IMR-90 (cell line): ENCODE measurements around the gene DMD. TPM values are rescaled to one million over a fixed set of nuclear protein-coding genes. Genes with fewer than 3 reads are reported as not detected.

Experiments used
- ATAC-seq: fragments of 200-7000 bp; cut with Tn5 transposase; 2 replicates; pipeline ENCODE4 v1.9.1; 2020; ENCODE audit warnings: low read depth, mild to moderate bottlenecking, moderate library complexity
- BruUV-seq: library from RNA; stranded (reverse); fragments of 400-500 nt; replicated peaks from 2 replicates; lab custom pipeline; 2021; lab: Mats Ljungman, UMichigan
- CTCF ChIA-PET: fragments of 300-600 bp; formaldehyde crosslinking; extraction: SDS; loops from one replicate; lab custom pipeline; 2021; ENCODE audit warnings: antibody characterized with exemption; lab: Yijun Ruan, JAX
- POLR2A ChIA-PET: fragments of 300-600 bp; sonication (Branson Sonifier 250); formaldehyde crosslinking; loops from one replicate; lab custom pipeline; 2022; ENCODE audit warnings: antibody characterized with exemption; ENCODE audit not compliant: unreplicated experiment; lab: Charles Lee
- DNase-seq: peaks from one replicate; pipeline ENCODE4 v3.0.0; 2013
- H2AFZ ChIP-seq: replicated peaks from 2 replicates; pipeline ENCODE3; 2013; ENCODE audit warnings: low read length, mild to moderate bottlenecking; ENCODE audit not compliant: poor library complexity
- H2AK5ac ChIP-seq: 2 replicates; pipeline ENCODE4 v1.6.1; 2013; ENCODE audit warnings: low read depth, low read length, inconsistent platforms
- H2AK9ac ChIP-seq: replicated peaks from 2 replicates; pipeline ENCODE3; 2013; ENCODE audit warnings: mild to moderate bottlenecking, low read depth, low read length, moderate library complexity; ENCODE audit not compliant: poor library complexity
- H2BK120ac ChIP-seq: 2 replicates; pipeline ENCODE4 v1.6.1; 2013; ENCODE audit warnings: low read depth, low read length, inconsistent platforms
- H2BK15ac ChIP-seq: 3 replicates; pipeline ENCODE4 v1.6.1; 2013; ENCODE audit warnings: low read depth, low read length, inconsistent platforms
- H2BK20ac ChIP-seq: 2 replicates; pipeline ENCODE4 v1.6.1; 2013; ENCODE audit warnings: low read depth, mild to moderate bottlenecking, inconsistent platforms, low read length, moderate library complexity
- H2BK5ac ChIP-seq: 2 replicates; pipeline ENCODE4 v1.6.1; 2013; ENCODE audit warnings: mild to moderate bottlenecking, low read depth, low read length, inconsistent platforms; ENCODE audit not compliant: poor library complexity, severe bottlenecking
- H3K14ac ChIP-seq: replicated peaks from 2 replicates; pipeline ENCODE4 v1.6.1; 2013; ENCODE audit warnings: low read depth, low read length, inconsistent platforms
- H3K18ac ChIP-seq: 2 replicates; pipeline ENCODE4 v1.6.1; 2013; ENCODE audit warnings: low read depth, low read length, control low read depth
- H3K23ac ChIP-seq: 2 replicates; pipeline ENCODE4 v1.6.1; 2013; ENCODE audit warnings: low read depth, low read length, inconsistent platforms
- H3K27ac ChIP-seq: 2 replicates; pipeline ENCODE4 v1.5.1; 2013; ENCODE audit warnings: mild to moderate bottlenecking, control low read depth, low read length; ENCODE audit not compliant: insufficient read depth
- H3K27me3 ChIP-seq: 2 replicates; pipeline ENCODE4 v1.6.1; 2013; ENCODE audit warnings: low read length; ENCODE audit not compliant: control insufficient read depth, insufficient read depth
- H3K36me3 ChIP-seq: 2 replicates; pipeline ENCODE4 v1.6.1; 2013; ENCODE audit warnings: low read length, mixed read lengths; ENCODE audit not compliant: control insufficient read depth, insufficient read depth
- H3K4ac ChIP-seq: 2 replicates; pipeline ENCODE4 v1.6.1; 2013; ENCODE audit warnings: low read depth, low read length, inconsistent platforms
- H3K4me1 ChIP-seq: 2 replicates; pipeline ENCODE4 v1.6.1; 2013; ENCODE audit warnings: low read length, mixed read lengths; ENCODE audit not compliant: control insufficient read depth, insufficient read depth
- H3K4me2 ChIP-seq: 2 replicates; pipeline ENCODE4 v1.6.1; 2013; ENCODE audit warnings: low read depth, mild to moderate bottlenecking, control low read depth, low read length, moderate library complexity
- H3K4me3 ChIP-seq: 2 replicates; pipeline ENCODE4 v1.5.1; 2013; ENCODE audit warnings: low read depth, mild to moderate bottlenecking, control low read depth, low read length, moderate library complexity; ENCODE audit not compliant: insufficient read depth
- H3K56ac ChIP-seq: 2 replicates; pipeline ENCODE4 v1.6.1; 2013; ENCODE audit warnings: low read length, inconsistent platforms; ENCODE audit not compliant: insufficient read depth; ENCODE audit errors: extremely low read depth
- H3K79me1 ChIP-seq, 2 experiments: 2 replicates each; pipeline ENCODE4 v1.6.1; 2013; ENCODE audit warnings: low read length in 2 of 2, inconsistent platforms in 1 of 2, low read depth in 1 of 2
- H3K9ac ChIP-seq: 2 replicates; pipeline ENCODE4 v1.6.1; 2013; ENCODE audit warnings: low read depth, low read length, control low read depth
- H3K9me1 ChIP-seq: 2 replicates; pipeline ENCODE4 v1.6.1; 2013; ENCODE audit warnings: low read length, inconsistent platforms; ENCODE audit not compliant: insufficient read depth
- H3K9me3 ChIP-seq: 2 replicates; pipeline ENCODE4 v1.6.1; 2013; ENCODE audit warnings: low read length; ENCODE audit not compliant: control insufficient read depth, insufficient read depth
- H4K20me1 ChIP-seq: 2 replicates; pipeline ENCODE4 v1.6.1; 2013; ENCODE audit warnings: low read length, inconsistent platforms; ENCODE audit not compliant: insufficient read depth
- H4K5ac ChIP-seq: 2 replicates; pipeline ENCODE4 v1.6.1; 2013; ENCODE audit warnings: mild to moderate bottlenecking, low read depth, low read length, control low read depth
- H4K8ac ChIP-seq, 2 experiments: 2 replicates each; pipeline ENCODE4 v1.6.1; 2013; ENCODE audit warnings: low read depth in 2 of 2, low read length in 2 of 2, control low read depth in 1 of 2, inconsistent platforms in 1 of 2
- H4K91ac ChIP-seq: 2 replicates; pipeline ENCODE4 v1.6.1; 2013; ENCODE audit warnings: low read depth, low read length, inconsistent platforms; ENCODE audit not compliant: insufficient read depth
- BHLHE40 ChIP-seq: fragments of 150-350 bp; IDR thresholded peaks from 2 replicates; pipeline ENCODE4 v1.6.1; 2016; ENCODE audit warnings: mild to moderate bottlenecking, low read depth, low read length
- CEBPB ChIP-seq: IDR thresholded peaks from 2 replicates; pipeline ENCODE4 v1.6.1; 2012; ENCODE audit warnings: low read depth, low read length, improper control_type of control experiment
- CHD1 ChIP-seq: IDR thresholded peaks from 2 replicates; pipeline ENCODE4 v1.6.1; 2012; ENCODE audit warnings: low read depth, low read length, improper control_type of control experiment
- FOS ChIP-seq: fragments of 150-350 bp; IDR thresholded peaks from 2 replicates; pipeline ENCODE4 v1.6.1; 2016; ENCODE audit warnings: low read depth, low read length
- MAZ ChIP-seq: IDR thresholded peaks from 2 replicates; pipeline ENCODE4 v1.6.1; 2012; ENCODE audit warnings: low read depth, mild to moderate bottlenecking, low read length, improper control_type of control experiment, moderate library complexity, borderline replicate concordance
- MXI1 ChIP-seq: IDR thresholded peaks from 2 replicates; pipeline ENCODE4 v1.6.1; 2012; ENCODE audit warnings: low read depth, mild to moderate bottlenecking, low read length, moderate library complexity, borderline replicate concordance
- NFE2L2 ChIP-seq: fragments of 150-350 bp; IDR thresholded peaks from 2 replicates; pipeline ENCODE4 v1.6.1; 2016; ENCODE audit warnings: low read depth, mild to moderate bottlenecking, low read length
- RAD21 ChIP-seq: IDR thresholded peaks from 2 replicates; pipeline ENCODE4 v1.6.1; 2012; ENCODE audit warnings: low read length, improper control_type of control experiment
- RCOR1 ChIP-seq: IDR thresholded peaks from 2 replicates; pipeline ENCODE4 v1.6.1; 2012; ENCODE audit warnings: mild to moderate bottlenecking, low read length, improper control_type of control experiment; ENCODE audit not compliant: insufficient replicate concordance
- RFX5 ChIP-seq: IDR thresholded peaks from 2 replicates; pipeline ENCODE4 v1.8.0; 2012; ENCODE audit warnings: low read depth, mild to moderate bottlenecking, low read length, moderate library complexity
- SMC3 ChIP-seq: fragments of 150-350 bp; IDR thresholded peaks from 2 replicates; pipeline ENCODE4 v1.6.1; 2016; ENCODE audit warnings: low read depth, mild to moderate bottlenecking, antibody characterized with exemption, low read length, moderate library complexity
- WGBS, 2 experiments: methylation state at CpG; one replicate each; pipeline versions ENCODE4 v1.1.5 to v1.1.7; 2013; ENCODE audit warnings: missing lambda C conversion rate in 2 of 2; ENCODE audit not compliant: insufficient read length in 1 of 2; ENCODE audit errors: extremely low coverage in 2 of 2; 5-methylcytosine and 5-hydroxymethylcytosine counted together
- dilution Hi-C: fragments of 300-500 bp; cut with HindIII; formaldehyde crosslinking; loops from one replicate; pipeline ENCODE4 v1.14.3; 2018; ENCODE audit warnings: low sequenced_read_pairs; ENCODE audit not compliant: unreplicated experiment
- in situ Hi-C: fragments of 300-500 bp; cut with MboI; formaldehyde crosslinking; loops from 3 replicates; pipeline ENCODE4 v1.14.3; 2019; ENCODE audit warnings: low sequenced_read_pairs, inconsistent platforms, mixed read lengths
- intact Hi-C: fragments of 100-400 bp; cut with micrococcal nuclease; formaldehyde crosslinking; loops from 2 replicates; pipeline ENCODE4 v1.10.0; 2022
- polyA plus RNA-seq, 3 experiments: library from polyadenylated mRNA; depleted of rRNA; stranded (reverse); fragments of >200 nt; gene quantifications; 2 replicates each; pipeline ENCODE4 v1.2.3, GENCODE V29; 2012; ENCODE audit warnings: low replicate concordance in 1 of 3
- total RNA-seq: library from RNA; depleted of rRNA; stranded (reverse); fragments of >200 nt; gene quantifications from 2 replicates; pipeline ENCODE4 v1.2.3, GENCODE V29; 2012
- TF ChIP-seq, protein P1 (sequence below): fragments of 150-350 bp; IDR thresholded peaks from 2 replicates; pipeline ENCODE4 v1.6.1; 2016; ENCODE audit warnings: low read depth, mild to moderate bottlenecking, low read length, moderate library complexity, borderline replicate concordance
- TF ChIP-seq, protein P2 (sequence below): fragments of 150-350 bp; IDR thresholded peaks from 2 replicates; pipeline ENCODE4 v1.6.1; 2017; ENCODE audit warnings: mild to moderate bottlenecking, antibody characterized with exemption, low read length, low read depth

Gene DMD
- total and polyA plus RNA-seq, 2 of the 4 experiments (the other 2 are of a cell fraction), result 6.6 to 11.8 TPM

- no peaks in the 10 kb centered on the region for H3K36me3 ChIP-seq
- no peak overlapping the region for H3K27ac ChIP-seq
- dilution Hi-C loops, result no loop called here
- no peak overlapping the region for H2BK5ac ChIP-seq
- no TSS peak for BruUV-seq
- H2AK5ac ChIP-seq, result no peak overlapping the region
- no peak overlapping the region for H2BK120ac ChIP-seq
- no peak overlapping the region for H3K18ac ChIP-seq
- H4K20me1 ChIP-seq, result no peaks in the 10 kb centered on the region
- H2BK20ac ChIP-seq, result no peak overlapping the region
- ChIA-PET POLR2A (no interaction called here), CTCF (no interaction called here)
- H4K8ac ChIP-seq, result no peak overlapping the region
- H2AK9ac ChIP-seq, result no peak overlapping the region
- H3K4me3 ChIP-seq, result no peak overlapping the region
- no peaks in the 10 kb centered on the region for H3K9me1 ChIP-seq
- DNase-seq (no peak), ATAC-seq (no peak)
- H3K27me3 ChIP-seq, result no peaks in the 10 kb centered on the region
- WGBS, 2 experiments, result 40% methylated on average over 2 of the region's 4 CpGs; no CpG with 5 or more reads in 1 of the 2 experiments
- no peak overlapping the region for H3K9ac ChIP-seq
- no peak overlapping the region for H4K91ac ChIP-seq
- H4K5ac ChIP-seq, result no peak overlapping the region
- H3K4ac ChIP-seq, result no peak overlapping the region
- H3K56ac ChIP-seq, result no peak overlapping the region
- no peak overlapping the region for H2AFZ ChIP-seq
- no peak overlapping the region for H3K23ac ChIP-seq
- TF ChIP-seq CEBPB, result no peak
- TF ChIP-seq, protein P1, sequence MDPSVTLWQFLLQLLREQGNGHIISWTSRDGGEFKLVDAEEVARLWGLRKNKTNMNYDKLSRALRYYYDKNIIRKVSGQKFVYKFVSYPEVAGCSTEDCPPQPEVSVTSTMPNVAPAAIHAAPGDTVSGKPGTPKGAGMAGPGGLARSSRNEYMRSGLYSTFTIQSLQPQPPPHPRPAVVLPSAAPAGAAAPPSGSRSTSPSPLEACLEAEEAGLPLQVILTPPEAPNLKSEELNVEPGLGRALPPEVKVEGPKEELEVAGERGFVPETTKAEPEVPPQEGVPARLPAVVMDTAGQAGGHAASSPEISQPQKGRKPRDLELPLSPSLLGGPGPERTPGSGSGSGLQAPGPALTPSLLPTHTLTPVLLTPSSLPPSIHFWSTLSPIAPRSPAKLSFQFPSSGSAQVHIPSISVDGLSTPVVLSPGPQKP, result no peak
- TF ChIP-seq CHD1, result no peak
- TF ChIP-seq, protein P2, sequence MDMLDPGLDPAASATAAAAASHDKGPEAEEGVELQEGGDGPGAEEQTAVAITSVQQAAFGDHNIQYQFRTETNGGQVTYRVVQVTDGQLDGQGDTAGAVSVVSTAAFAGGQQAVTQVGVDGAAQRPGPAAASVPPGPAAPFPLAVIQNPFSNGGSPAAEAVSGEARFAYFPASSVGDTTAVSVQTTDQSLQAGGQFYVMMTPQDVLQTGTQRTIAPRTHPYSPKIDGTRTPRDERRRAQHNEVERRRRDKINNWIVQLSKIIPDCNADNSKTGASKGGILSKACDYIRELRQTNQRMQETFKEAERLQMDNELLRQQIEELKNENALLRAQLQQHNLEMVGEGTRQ, result no peak
- TF ChIP-seq BHLHE40, result no peak
- TF ChIP-seq MAZ, result no peak
- no peak for TF ChIP-seq NFE2L2
- TF ChIP-seq RFX5, result no peak
- no peak for TF ChIP-seq RAD21
- no peak for TF ChIP-seq SMC3
- no peak for TF ChIP-seq MXI1
- TF ChIP-seq RCOR1, result no peak
- TF ChIP-seq FOS, result no peak
- no peaks in the 10 kb centered on the region for H3K79me1 ChIP-seq
- intact Hi-C loops, result no loop called here
- H2BK15ac ChIP-seq, result no peak overlapping the region
- in situ Hi-C loops, result no loop called here
- no peaks in the 10 kb centered on the region for H3K4me1 ChIP-seq
- no peak overlapping the region for H3K14ac ChIP-seq
- H3K4me2 ChIP-seq, result no peak overlapping the region
- no peaks in the 10 kb centered on the region for H3K9me3 ChIP-seq
Observed at GRCh38 chrX:32842053-32842452, 369.3 kb downstream of the DMD start.
